Measurements from ENCODE around the gene MORN1.

DNA sequence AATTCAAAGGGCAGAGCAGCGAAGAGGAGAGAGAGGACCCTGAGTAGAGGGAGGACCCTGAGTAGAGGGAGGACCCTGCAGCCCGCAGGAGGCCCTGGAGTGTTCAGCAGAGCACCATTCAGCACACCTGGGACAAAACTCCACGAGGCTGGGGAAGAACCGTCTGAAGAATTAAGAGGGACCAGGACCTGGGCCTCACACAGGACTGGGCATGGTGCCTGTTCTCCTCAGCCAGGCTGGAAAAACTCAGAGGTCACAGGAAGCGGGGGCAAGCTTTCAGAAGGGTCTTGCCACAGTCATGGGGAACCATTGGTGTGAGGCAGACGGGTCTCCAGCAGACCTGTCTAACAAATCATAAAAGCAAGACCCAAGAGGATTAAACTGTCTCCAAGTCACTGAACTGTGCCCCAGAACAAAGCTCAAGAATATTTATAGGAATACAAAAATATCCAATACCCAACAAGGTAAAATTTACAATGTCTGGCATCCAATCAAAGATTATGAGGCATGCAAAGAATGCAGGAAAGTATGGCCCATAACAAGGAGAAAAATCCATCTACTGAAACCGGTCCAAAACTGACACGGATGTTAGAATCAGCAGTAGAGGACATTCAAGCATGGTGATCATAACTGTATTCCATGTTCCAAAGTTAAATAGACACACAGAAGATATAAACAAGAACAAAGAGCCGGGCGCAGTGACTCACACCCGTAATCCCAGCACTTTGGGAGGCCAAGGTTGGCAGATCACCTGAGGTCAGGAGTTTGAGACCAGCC is 30.6 kb downstream of the MORN1 start:
- TF ChIP-seq, protein P1, sequence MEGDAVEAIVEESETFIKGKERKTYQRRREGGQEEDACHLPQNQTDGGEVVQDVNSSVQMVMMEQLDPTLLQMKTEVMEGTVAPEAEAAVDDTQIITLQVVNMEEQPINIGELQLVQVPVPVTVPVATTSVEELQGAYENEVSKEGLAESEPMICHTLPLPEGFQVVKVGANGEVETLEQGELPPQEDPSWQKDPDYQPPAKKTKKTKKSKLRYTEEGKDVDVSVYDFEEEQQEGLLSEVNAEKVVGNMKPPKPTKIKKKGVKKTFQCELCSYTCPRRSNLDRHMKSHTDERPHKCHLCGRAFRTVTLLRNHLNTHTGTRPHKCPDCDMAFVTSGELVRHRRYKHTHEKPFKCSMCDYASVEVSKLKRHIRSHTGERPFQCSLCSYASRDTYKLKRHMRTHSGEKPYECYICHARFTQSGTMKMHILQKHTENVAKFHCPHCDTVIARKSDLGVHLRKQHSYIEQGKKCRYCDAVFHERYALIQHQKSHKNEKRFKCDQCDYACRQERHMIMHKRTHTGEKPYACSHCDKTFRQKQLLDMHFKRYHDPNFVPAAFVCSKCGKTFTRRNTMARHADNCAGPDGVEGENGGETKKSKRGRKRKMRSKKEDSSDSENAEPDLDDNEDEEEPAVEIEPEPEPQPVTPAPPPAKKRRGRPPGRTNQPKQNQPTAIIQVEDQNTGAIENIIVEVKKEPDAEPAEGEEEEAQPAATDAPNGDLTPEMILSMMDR (IDR thresholded peaks at IDR 0.05): no peak
- no peak for TF ChIP-seq POLR2A (IDR thresholded peaks at IDR 0.05)

Measured in testis (tissue), 2 donors.